ENCODE measurements around the gene SGK2. TPM values are rescaled to one million over a fixed set of nuclear protein-coding genes. Genes with fewer than 3 reads are reported as not detected.

The SGK2 gene
- total RNA-seq, 4 donors from 2014 or later, result 0.87 to 3.6 (median 1.3) TPM

DNA sequence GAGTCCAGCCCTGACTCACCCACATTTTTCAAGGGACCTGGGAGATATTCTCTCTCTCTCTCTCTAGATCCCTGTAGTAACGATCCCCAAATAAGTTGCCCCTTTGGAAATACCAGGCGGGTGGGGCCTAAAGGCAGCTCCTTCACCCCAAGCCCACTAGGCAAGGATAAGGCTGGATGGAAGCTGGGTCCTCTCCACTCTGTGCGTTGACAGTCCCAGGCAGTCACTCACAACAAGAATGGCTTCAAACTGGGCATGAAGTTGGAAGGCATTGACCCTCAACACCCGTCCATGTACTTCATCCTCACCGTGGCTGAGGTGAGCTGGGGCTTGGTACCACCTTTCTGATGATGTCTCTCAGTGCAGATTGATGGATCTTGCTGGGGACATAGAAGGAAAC is 29.8 kb upstream of the SGK2 start:
- H3K36me3 ChIP-seq, result peaks cover 0 to 16% (median 0%) of the 10 kb centered on the region in 3 donors
- WGBS, 2 donors, result 86 to 94% methylated on average over 5 of the region's 5 CpGs
- DNase-seq (ENCODE audit: low spot score in 2 of 2), result no peak

DNA sequence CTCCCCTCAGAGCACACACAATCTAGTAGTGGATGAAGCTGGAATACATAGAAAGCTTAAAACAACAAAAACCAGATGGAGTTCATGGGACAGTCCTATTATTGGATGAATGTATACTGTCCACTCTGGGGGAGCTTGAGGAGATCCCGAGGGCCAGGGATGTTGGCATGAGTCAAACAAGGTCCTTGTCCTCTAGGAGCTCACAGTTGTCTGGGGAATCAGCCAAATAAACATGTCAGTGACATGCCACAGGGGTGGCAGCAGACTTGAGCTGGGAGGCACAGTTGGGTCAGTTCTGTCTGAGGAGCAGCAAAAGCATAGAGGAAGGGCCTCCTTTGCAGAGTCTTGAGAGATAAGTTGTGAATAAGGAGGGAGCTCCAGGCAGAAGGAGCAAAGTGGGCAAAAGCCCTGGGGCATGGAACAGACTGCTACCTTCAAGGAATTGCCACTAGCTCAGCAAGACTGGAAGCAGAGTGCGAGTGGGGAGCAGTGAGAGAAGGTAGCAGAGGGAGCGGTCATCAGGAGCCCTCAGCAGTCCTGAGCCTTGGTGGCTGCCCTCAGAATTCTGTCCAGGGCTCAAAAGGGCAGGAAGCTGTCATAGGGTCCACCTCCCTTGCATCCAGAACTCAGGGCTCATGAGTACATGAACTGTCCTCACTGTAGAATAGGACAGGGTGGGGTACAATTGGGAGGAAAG is 29.2 kb upstream of the SGK2 start:
- Histone ChIP-seq H3K27ac (no peak overlapping the region), H3K36me3 (peaks cover 0 to 22% (median 0%) of the 10 kb centered on the region in 3 donors), H3K9me3 (peaks cover 0 to 1% (median 0%) of the 10 kb centered on the region in 4 donors), H3K27me3 (no peaks in the 10 kb centered on the region), H3K4me3 (no peak overlapping the region), H3K4me1 (no peaks in the 10 kb centered on the region)
- TF ChIP-seq, protein P1, sequence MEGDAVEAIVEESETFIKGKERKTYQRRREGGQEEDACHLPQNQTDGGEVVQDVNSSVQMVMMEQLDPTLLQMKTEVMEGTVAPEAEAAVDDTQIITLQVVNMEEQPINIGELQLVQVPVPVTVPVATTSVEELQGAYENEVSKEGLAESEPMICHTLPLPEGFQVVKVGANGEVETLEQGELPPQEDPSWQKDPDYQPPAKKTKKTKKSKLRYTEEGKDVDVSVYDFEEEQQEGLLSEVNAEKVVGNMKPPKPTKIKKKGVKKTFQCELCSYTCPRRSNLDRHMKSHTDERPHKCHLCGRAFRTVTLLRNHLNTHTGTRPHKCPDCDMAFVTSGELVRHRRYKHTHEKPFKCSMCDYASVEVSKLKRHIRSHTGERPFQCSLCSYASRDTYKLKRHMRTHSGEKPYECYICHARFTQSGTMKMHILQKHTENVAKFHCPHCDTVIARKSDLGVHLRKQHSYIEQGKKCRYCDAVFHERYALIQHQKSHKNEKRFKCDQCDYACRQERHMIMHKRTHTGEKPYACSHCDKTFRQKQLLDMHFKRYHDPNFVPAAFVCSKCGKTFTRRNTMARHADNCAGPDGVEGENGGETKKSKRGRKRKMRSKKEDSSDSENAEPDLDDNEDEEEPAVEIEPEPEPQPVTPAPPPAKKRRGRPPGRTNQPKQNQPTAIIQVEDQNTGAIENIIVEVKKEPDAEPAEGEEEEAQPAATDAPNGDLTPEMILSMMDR (IDR thresholded peaks at IDR 0.05), result no peak
- TF ChIP-seq POLR2A (IDR thresholded peaks at IDR 0.05) (no peak), EP300 (IDR thresholded peaks at IDR 0.05) (no peak)
- 88 to 93% methylated on average over 3 of the region's 3 CpGs for WGBS, 2 donors
- no peak for DNase-seq (ENCODE audit: low spot score in 2 of 2)

More for the DNA sequence above, 29.8 kb upstream of the SGK2 start:
- no peaks in the 10 kb centered on the region for H3K27me3 ChIP-seq
- no peaks in the 10 kb centered on the region for H3K4me1 ChIP-seq
- no peak for TF ChIP-seq EP300 (IDR thresholded peaks at IDR 0.05)
- TF ChIP-seq, protein P1 (IDR thresholded peaks at IDR 0.05), result no peak
- TF ChIP-seq POLR2A (IDR thresholded peaks at IDR 0.05), result no peak
- H3K9me3 ChIP-seq, result peaks cover 0 to 6% (median 0%) of the 10 kb centered on the region in 4 donors
- no peak overlapping the region for H3K4me3 ChIP-seq
- no peak overlapping the region for H3K27ac ChIP-seq

DNA sequence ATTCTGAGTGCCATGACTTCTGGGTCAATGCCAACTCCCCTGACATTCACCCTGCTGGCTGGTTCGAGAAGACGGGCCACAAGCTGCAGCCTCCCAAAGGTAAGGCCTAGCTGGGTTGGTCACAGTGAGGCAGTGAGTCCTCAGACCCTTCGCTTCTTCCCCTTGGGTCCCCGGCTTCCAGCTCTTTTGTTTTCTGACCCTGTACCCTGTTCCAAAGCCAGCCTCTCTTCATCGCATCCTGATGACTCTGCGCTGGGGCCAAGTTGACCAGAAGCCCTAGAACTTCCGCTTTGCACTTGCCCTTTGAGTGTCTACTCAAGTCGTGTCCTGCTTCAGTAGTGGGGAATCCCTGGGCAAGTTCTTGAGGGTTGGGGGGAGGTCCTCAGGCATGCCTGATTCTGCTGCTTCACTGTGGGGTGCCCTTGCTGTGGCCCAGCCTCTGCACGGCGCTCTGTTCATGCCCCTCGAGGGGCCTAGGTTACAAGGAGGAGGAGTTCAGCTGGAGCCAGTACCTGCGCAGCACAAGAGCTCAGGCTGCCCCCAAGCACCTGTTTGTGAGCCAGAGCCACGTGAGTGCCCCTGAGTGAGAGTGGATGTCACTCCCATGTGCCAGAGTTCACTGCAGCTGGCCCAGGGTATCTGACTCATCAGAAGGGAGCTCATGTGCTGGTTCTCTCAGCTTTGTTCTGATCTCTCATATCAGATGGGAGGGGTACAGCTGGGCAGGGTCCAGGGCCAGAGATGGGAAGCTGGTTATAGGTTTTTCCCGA is 28.3 kb upstream of the SGK2 start:
- no peak for TF ChIP-seq EP300 (IDR thresholded peaks at IDR 0.05)
- TF ChIP-seq, protein P1 (IDR thresholded peaks at IDR 0.05), result no peak
- no peak for TF ChIP-seq POLR2A (IDR thresholded peaks at IDR 0.05)
- WGBS, 2 donors, result 77 to 90% methylated on average over 9 to 12 of the region's 14 CpGs
- DNase-seq (ENCODE audit: low spot score in 2 of 2), result no peak
- no peaks in the 10 kb centered on the region for H3K9me3 ChIP-seq
- H3K27me3 ChIP-seq, result no peaks in the 10 kb centered on the region
- no peaks in the 10 kb centered on the region for H3K4me1 ChIP-seq
- H3K36me3 ChIP-seq, result peaks cover 0 to 31% (median 0%) of the 10 kb centered on the region in 3 donors
- H3K4me3 ChIP-seq, result no peak overlapping the region
- H3K27ac ChIP-seq, result no peak overlapping the region

DNA sequence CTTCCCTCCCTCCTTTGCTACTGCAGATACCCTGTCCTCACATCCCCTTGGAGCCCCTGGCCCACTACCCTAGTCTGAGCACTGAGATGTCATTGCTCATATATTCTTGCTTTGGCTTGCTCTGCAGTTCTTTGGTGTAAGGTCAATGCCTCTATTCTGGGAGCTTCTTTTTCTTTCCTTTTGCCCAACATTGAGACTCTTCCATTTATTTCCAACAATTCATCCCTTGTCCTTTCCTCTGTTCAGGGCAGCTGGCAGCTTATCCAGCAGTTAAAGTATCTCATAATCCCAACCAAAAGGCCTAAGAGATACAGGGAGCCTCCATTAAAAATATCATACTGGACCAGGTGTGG is 27.8 kb upstream of the SGK2 start:
- no peaks in the 10 kb centered on the region for H3K4me1 ChIP-seq
- TF ChIP-seq EP300 (IDR thresholded peaks at IDR 0.05), result no peak
- no peak for TF ChIP-seq POLR2A (IDR thresholded peaks at IDR 0.05)
- TF ChIP-seq, protein P1 (IDR thresholded peaks at IDR 0.05), result no peak
- peaks cover 0 to 37% (median 0%) of the 10 kb centered on the region in 3 donors for H3K36me3 ChIP-seq
- no peaks in the 10 kb centered on the region for H3K9me3 ChIP-seq
- no peaks in the 10 kb centered on the region for H3K27me3 ChIP-seq
- no peak overlapping the region for H3K4me3 ChIP-seq
- no peak overlapping the region for H3K27ac ChIP-seq
- no peak for DNase-seq (ENCODE audit: low spot score in 2 of 2)

DNA sequence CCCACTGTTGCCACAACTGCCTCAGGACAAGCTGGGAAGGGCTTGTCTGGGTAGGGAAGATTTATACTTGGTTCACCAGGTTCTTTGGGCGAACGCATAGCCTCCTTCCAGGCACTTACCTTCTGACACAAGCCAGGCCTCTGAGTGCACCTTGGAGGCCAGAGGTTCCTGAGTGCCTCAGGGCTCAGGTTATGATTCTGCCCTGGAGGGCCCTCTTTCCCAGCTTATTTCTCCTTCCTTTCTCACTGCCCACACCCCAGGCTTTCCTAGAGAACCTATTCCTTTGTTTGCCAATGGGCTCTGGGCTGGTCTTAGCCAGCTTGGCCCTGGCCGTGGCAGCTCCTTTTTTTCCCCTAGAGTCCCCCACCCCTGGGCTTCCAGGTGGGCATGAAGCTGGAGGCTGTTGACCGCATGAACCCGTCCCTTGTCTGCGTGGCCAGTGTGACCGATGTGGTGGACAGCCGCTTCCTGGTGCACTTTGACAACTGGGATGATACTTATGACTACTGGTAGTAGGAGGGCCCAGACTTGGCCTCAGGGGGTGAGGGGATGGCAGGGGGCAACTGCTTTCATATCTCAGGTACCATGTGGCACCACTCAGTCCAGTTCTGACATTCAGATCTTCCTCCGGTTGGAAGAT is 26.3 kb upstream of the SGK2 start:
- no peak for DNase-seq (ENCODE audit: low spot score in 2 of 2)
- no peak for TF ChIP-seq EP300 (IDR thresholded peaks at IDR 0.05)
- TF ChIP-seq, protein P1 (IDR thresholded peaks at IDR 0.05), result no peak
- TF ChIP-seq POLR2A (IDR thresholded peaks at IDR 0.05), result no peak
- H3K27ac ChIP-seq, result no peak overlapping the region
- no peaks in the 10 kb centered on the region for H3K27me3 ChIP-seq
- H3K9me3 ChIP-seq, result no peaks in the 10 kb centered on the region
- peaks cover 0 to 51% (median 0%) of the 10 kb centered on the region in 3 donors for H3K36me3 ChIP-seq
- no peak overlapping the region for H3K4me3 ChIP-seq
- 91 to 96% methylated on average over 9 of the region's 9 CpGs for WGBS, 2 donors
- H3K4me1 ChIP-seq, result no peaks in the 10 kb centered on the region
